Testis (tissue), 5 donors: Measurements from ENCODE around the gene FCHO2. TPM values are rescaled to one million over a fixed set of nuclear protein-coding genes. Genes with fewer than 3 reads are reported as not detected.
A peak's percentile ranks its signal among the peaks of the same experiment; 100 is the strongest.

ENCODE experiments used
- DNase-seq: peaks from one replicate; pipeline ENCODE4 v3.0.0-alpha.2; 2019
- H3K27ac ChIP-seq, 2 donors: fragments of 200-600 bp; sonication (generic); one replicate each; pipeline ENCODE4 v1.5.1; 2019
- H3K27me3 ChIP-seq: fragments of 200-600 bp; sonication (generic); one replicate; pipeline ENCODE4 v1.5.1; 2019
- H3K36me3 ChIP-seq: fragments of 200-600 bp; sonication (generic); one replicate; pipeline ENCODE4 v1.5.1; 2017; ENCODE audit warnings: low read depth; ENCODE audit errors: missing control alignments
- H3K4me1 ChIP-seq: fragments of 200-600 bp; sonication (generic); one replicate; pipeline ENCODE4 v1.5.1; 2019
- H3K4me3 ChIP-seq, 2 donors: fragments of 200-600 bp; sonication (generic); one replicate each; pipeline ENCODE4 v1.5.1; 2017 to 2019
- H3K9me3 ChIP-seq: fragments of 200-600 bp; sonication (generic); one replicate; pipeline ENCODE4 v1.5.1; 2017
- POLR2A ChIP-seq: fragments of 450-650 bp; IDR thresholded peaks from one replicate; pipeline ENCODE4 v1.6.1; 2017; ENCODE audit warnings: antibody characterized with exemption, mild to moderate bottlenecking, moderate library complexity
- WGBS, 2 donors: methylation state at CpG; one replicate each; pipeline ENCODE4 v1.1.5; 2018; 5-methylcytosine and 5-hydroxymethylcytosine counted together
- intact Hi-C: fragments of 100-400 bp; cut with DNase I; formaldehyde crosslinking; loops from one replicate; pipeline ENCODE4 v1.15.1; 2023; ENCODE audit warnings: low total_unique reads
- long read RNA-seq, 2 donors: transcript quantifications; one replicate each; lab custom pipeline, GENCODE V29; 2026
- polyA plus RNA-seq: library from polyadenylated mRNA; stranded (reverse); fragments of 350-450 nt; fragmentation: Illumina TruSeq; extraction: RNeasy Lipid Tissue Mini Kit (QIAGEN cat#74804); gene quantifications from one replicate; pipeline ENCODE4 v1.2.3, GENCODE V29; 2014; ENCODE audit warnings: low read depth, low replicate concordance; ENCODE audit not compliant: insufficient read depth
- total RNA-seq, 2 donors: library from RNA; depleted of rRNA; stranded (reverse); fragments of >200 nt; gene quantifications; one replicate each; pipeline ENCODE4 v1.2.3, GENCODE V29; 2016
- TF ChIP-seq, protein P1 (sequence below), 3 experiments: fragments of 450-650 bp in 2 of 3; fragments of 200-600 bp in 1 of 3; sonication (generic) in 1 of 3; IDR thresholded peaks; one replicate each; pipeline ENCODE4 v1.5.1; 2016 to 2019; ENCODE audit warnings: antibody characterized with exemption in 3 of 3, mild to moderate bottlenecking in 2 of 3, moderate library complexity in 1 of 3

Gene FCHO2
- total RNA-seq (10 to 100 TPM; 18.7 to 20.6 TPM), polyA plus RNA-seq (8.7 TPM)
- long read RNA-seq, donor 1, partial matches to known transcripts = 7 of 7 reads
- long read RNA-seq, donor 1, other reads (novel, unspliced or antisense) = 0 of 7 reads
- long read RNA-seq, donor 2 = 0 reads

DNA sequence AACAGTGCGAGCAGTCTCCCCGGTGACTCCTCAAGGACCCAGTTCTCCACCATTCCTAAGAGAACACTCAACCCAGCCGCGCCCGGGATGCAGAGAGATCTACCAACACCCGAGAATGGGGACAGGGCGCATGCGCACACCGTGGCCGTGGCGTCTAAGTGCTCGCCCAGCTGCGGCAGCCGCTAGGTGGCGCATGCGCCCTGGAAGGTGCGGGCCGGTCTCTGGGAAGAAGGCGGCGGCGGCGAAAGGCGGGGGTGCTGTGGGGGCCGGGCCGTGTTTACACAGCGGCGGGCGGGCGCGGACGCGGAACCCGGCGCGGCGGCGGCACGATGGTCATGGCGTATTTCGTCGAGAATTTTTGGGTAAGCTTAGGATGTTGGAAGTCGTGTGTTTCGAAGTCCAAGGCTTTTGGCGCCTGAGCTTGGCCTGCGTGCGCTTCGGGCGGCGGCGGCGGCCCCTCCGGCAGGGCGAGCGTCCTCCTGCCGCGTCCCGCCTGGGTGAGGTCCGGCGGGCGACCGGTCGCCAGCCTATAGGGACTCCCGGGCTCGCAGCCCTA, at the start of gene FCHO2:
Gene FCHO2, plus strand, starts transcription at position 274 of the 556 bp plus-strand sequence. Its CDS starts 56 bp downstream, at position 330.
- peak; percentile 99 for DNase-seq
- peaks cover 13% of the 10 kb centered on the region for H3K4me1 ChIP-seq
- no peaks in the 10 kb centered on the region for H3K9me3 ChIP-seq
- no peaks in the 10 kb centered on the region for H3K27me3 ChIP-seq
- peak within 1 kb of the TSS; percentile 82 to 83 for H3K4me3 ChIP-seq
- WGBS, 2 donors = 0% methylated on average over 1 to 57 of the region's 64 CpGs
- H3K27ac ChIP-seq = peak within 1 kb of the TSS; percentile 96 to 100
- H3K36me3 ChIP-seq = no peaks in the 10 kb centered on the region
- intact Hi-C loops = no loop called here
- TF ChIP-seq POLR2A = peak; percentile 14
- TF ChIP-seq, protein P1, sequence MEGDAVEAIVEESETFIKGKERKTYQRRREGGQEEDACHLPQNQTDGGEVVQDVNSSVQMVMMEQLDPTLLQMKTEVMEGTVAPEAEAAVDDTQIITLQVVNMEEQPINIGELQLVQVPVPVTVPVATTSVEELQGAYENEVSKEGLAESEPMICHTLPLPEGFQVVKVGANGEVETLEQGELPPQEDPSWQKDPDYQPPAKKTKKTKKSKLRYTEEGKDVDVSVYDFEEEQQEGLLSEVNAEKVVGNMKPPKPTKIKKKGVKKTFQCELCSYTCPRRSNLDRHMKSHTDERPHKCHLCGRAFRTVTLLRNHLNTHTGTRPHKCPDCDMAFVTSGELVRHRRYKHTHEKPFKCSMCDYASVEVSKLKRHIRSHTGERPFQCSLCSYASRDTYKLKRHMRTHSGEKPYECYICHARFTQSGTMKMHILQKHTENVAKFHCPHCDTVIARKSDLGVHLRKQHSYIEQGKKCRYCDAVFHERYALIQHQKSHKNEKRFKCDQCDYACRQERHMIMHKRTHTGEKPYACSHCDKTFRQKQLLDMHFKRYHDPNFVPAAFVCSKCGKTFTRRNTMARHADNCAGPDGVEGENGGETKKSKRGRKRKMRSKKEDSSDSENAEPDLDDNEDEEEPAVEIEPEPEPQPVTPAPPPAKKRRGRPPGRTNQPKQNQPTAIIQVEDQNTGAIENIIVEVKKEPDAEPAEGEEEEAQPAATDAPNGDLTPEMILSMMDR (IDR thresholded peaks at IDR 0.05) = peak; percentile 85 to 95 (median 95)

GRCh38 chr5:72906806-72907205, 49.0 kb upstream of the FCHO2 start:
- TF ChIP-seq, protein P1 (IDR thresholded peaks at IDR 0.05) = no peak
- TF ChIP-seq POLR2A = no peak
- H3K9me3 ChIP-seq = no peaks in the 10 kb centered on the region
- no peak overlapping the region for H3K4me3 ChIP-seq
- intact Hi-C loops = no loop called here
- H3K27ac ChIP-seq = no peak overlapping the region
- no peaks in the 10 kb centered on the region for H3K4me1 ChIP-seq
- no peaks in the 10 kb centered on the region for H3K36me3 ChIP-seq
- no peak for DNase-seq
- H3K27me3 ChIP-seq = no peaks in the 10 kb centered on the region

- Histone ChIP-seq H3K4me3 (no peak overlapping the region), H3K27me3 (no peaks in the 10 kb centered on the region), H3K27ac (no peak overlapping the region), H3K36me3 (no peaks in the 10 kb centered on the region), H3K9me3 (no peaks in the 10 kb centered on the region), H3K4me1 (no peaks in the 10 kb centered on the region)
- 78 to 79% methylated on average over 6 of the region's 6 CpGs for WGBS, 2 donors
- no peak for DNase-seq
- no peak for TF ChIP-seq POLR2A
- TF ChIP-seq, protein P1 (IDR thresholded peaks at IDR 0.05) = no peak
- intact Hi-C loops = no loop called here
Observed at GRCh38 chr5:72908664-72909063, 47.2 kb upstream of the FCHO2 start.

GRCh38 chr5:72917371-72917776, 38.5 kb upstream of the FCHO2 start:
- Histone ChIP-seq H3K36me3 (no peaks in the 10 kb centered on the region), H3K4me1 (no peaks in the 10 kb centered on the region), H3K27ac (no peak overlapping the region), H3K4me3 (no peak overlapping the region), H3K27me3 (no peaks in the 10 kb centered on the region), H3K9me3 (no peaks in the 10 kb centered on the region)
- TF ChIP-seq POLR2A = no peak
- TF ChIP-seq, protein P1 (IDR thresholded peaks at IDR 0.05) = no peak
- intact Hi-C loops = no loop called here
- DNase-seq = no peak
- WGBS, 2 donors = 75 to 77% methylated on average over 1 of the region's 1 CpG
